Activated CD8-positive, alpha-beta T cell treated with anti-CD3 and anti-CD28 coated beads for 36 hours (primary cell): Measurements from ENCODE around the gene RGS16. TPM values are rescaled to one million over a fixed set of nuclear protein-coding genes. Genes with fewer than 3 reads are reported as not detected.

Experiments
- ATAC-seq: fragments of 200-7000 bp; cut with Tn5 transposase; one replicate; pipeline ENCODE4 v1.10.0; 2021; ENCODE audit warnings: mild to moderate bottlenecking, moderate library complexity
- CTCF ChIA-PET: fragments of 350-600 bp; sonication (Branson Sonifier 250); formaldehyde crosslinking; loops from one replicate; lab custom pipeline; 2021; ENCODE audit warnings: antibody characterized with exemption; lab: Charles Lee
- POLR2A ChIA-PET: fragments of 350-600 bp; sonication (Branson Sonifier 250); formaldehyde crosslinking; loops from one replicate; lab custom pipeline; 2021; ENCODE audit warnings: antibody characterized with exemption; lab: Charles Lee
- DNase-seq: peaks from one replicate; pipeline ENCODE4 v3.0.0-alpha.2; 2020
- H3K27ac Mint-ChIP-seq: one replicate; pipeline ENCODE4 v1.8.0; 2021; ENCODE audit warnings: mild to moderate bottlenecking, mixed read lengths
- H3K27me3 Mint-ChIP-seq: one replicate; pipeline ENCODE4 v1.8.0; 2021; ENCODE audit warnings: mixed read lengths
- H3K36me3 Mint-ChIP-seq: one replicate; pipeline ENCODE4 v1.8.0; 2021; ENCODE audit warnings: low read depth, mixed read lengths
- H3K4me1 Mint-ChIP-seq: one replicate; pipeline ENCODE4 v1.8.0; 2021; ENCODE audit warnings: low read depth, mixed read lengths
- H3K4me3 Mint-ChIP-seq: one replicate; pipeline ENCODE4 v1.8.0; 2021; ENCODE audit warnings: mild to moderate bottlenecking, moderate library complexity, mixed read lengths
- H3K9me3 Mint-ChIP-seq: one replicate; pipeline ENCODE4 v1.8.0; 2021; ENCODE audit warnings: mixed read lengths
- CTCF ChIP-seq: fragments of 200-600 bp; IDR thresholded peaks from one replicate; pipeline ENCODE4 v1.8.0; 2022; ENCODE audit warnings: antibody characterized with exemption, mild to moderate bottlenecking
- intact Hi-C: fragments of 100-400 bp; cut with micrococcal nuclease; formaldehyde crosslinking; loops from one replicate; pipeline ENCODE4 v1.10.0; 2022
- total RNA-seq, 2 experiments: library from RNA; stranded (reverse); gene quantifications; one replicate each; pipeline ENCODE4 v1.2.3, GENCODE V29; 2021

RGS16 gene
- total RNA-seq, 2 experiments from 2014 or later: 33.8 to 35.6 TPM

DNA sequence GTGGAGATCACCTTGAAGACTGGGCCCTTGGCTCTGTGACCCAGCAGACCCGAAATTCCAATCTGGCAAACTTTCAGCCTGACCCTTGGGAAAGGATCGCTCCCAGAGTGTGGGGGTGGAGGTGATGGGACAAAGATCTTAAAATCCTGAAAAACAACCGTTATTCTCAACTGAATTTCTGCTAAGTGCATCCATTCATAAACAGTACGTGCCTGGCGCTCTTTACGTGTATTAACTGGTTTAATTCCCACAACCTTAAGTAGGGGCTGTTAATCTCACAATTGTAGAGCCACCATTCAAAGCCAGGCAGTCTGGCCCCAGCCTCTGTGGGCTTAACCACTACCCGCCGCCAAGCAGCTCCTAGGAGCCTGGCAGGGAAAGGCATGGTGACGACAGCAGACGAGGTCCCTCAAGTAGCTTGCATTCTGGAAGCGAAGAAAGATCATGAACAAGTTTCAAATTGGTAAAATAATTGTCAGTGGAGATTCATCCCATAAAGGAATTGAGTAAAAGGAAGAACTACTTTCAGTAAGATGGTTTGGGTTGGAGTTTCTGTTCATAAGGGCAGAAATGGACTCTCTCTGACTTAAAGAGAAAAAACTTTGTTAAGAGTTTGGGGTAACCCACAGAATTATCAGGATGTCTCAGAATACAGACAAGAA lies 11.4 kb upstream of the RGS16 start:
- Mint-ChIP-seq H3K27me3 (peaks cover 40% of the 10 kb centered on the region), H3K36me3 (peaks cover 6% of the 10 kb centered on the region), H3K9me3 (peaks cover 2% of the 10 kb centered on the region), H3K4me1 (peaks cover 62% of the 10 kb centered on the region), H3K27ac (peak overlapping the region; percentile 89), H3K4me3 (peak overlapping the region; percentile 77)
- intact Hi-C loops: loop anchor here (1.0 to 5.0 kb wide), 2 partner anchors 14 to 97 kb away; no protein-coding TSS in a partner anchor
- POLR2A ChIA-PET: interaction anchor here (0.8 to 4.2 kb wide), 10 partner anchors 9 to 225 kb away, joined by 3 to 68 read pairs (median 4); partner anchors contain the start of genes DHX9 and RGS16
- peak; percentile 58 for ATAC-seq
- peak; percentile 78 for DNase-seq
- TF ChIP-seq CTCF: no peak
- CTCF ChIA-PET: interaction anchor here (1.4 to 7.5 kb wide), 8 partner anchors 9 to 171 kb away, joined by 5 to 53 read pairs (median 12); partner anchors contain the start of gene RGS16

- Mint-ChIP-seq H3K27me3 (peaks cover 45% of the 10 kb centered on the region), H3K36me3 (peaks cover 5% of the 10 kb centered on the region), H3K4me3 (peak overlapping the region; percentile 77), H3K4me1 (peaks cover 57% of the 10 kb centered on the region), H3K9me3 (no peaks in the 10 kb centered on the region), H3K27ac (peak overlapping the region; percentile 89)
- TF ChIP-seq CTCF: no peak
- peak; percentile 31 for ATAC-seq
- intact Hi-C loops: loop anchor here (5.0 kb wide), 1 partner anchor 97 kb away; no protein-coding TSS in a partner anchor
- ChIA-PET POLR2A (interaction anchor here (1.2 to 4.2 kb wide), 5 partner anchors 8 to 32 kb away, joined by 3 to 68 read pairs (median 25); partner anchors contain the start of gene RGS16), CTCF (interaction anchor here (1.4 to 7.5 kb wide), 9 partner anchors 9 to 172 kb away, joined by 5 to 53 read pairs (median 13); partner anchors contain the start of gene RGS16)
- peak; percentile 84 for DNase-seq
Measured at GRCh38 chr1:182614796-182615454, 10.7 kb upstream of the RGS16 start.

GRCh38 chr1:182611787-182612186 lies 7.6 kb upstream of the RGS16 start:
- peaks cover 57% of the 10 kb centered on the region for H3K4me1 Mint-ChIP-seq
- no peak for TF ChIP-seq CTCF
- ChIA-PET POLR2A (interaction anchor here (1.0 to 1.9 kb wide), 4 partner anchors 8 to 172 kb away, joined by 3 to 6 read pairs (median 4); partner anchors contain the start of gene RGS16), CTCF (interaction anchor here (1.1 to 7.5 kb wide), 5 partner anchors 11 to 176 kb away, joined by 5 to 53 read pairs (median 12); no protein-coding TSS in a partner anchor)
- peaks cover 2% of the 10 kb centered on the region for H3K36me3 Mint-ChIP-seq
- no peak for DNase-seq
- no peaks in the 10 kb centered on the region for H3K9me3 Mint-ChIP-seq
- no peak overlapping the region for H3K27ac Mint-ChIP-seq
- H3K27me3 Mint-ChIP-seq: peaks cover 57% of the 10 kb centered on the region
- intact Hi-C loops: no loop called here
- no peak overlapping the region for H3K4me3 Mint-ChIP-seq
- ATAC-seq: no peak

- ATAC-seq (no peak), DNase-seq (no peak)
- Mint-ChIP-seq H3K4me3 (no peak overlapping the region), H3K9me3 (no peaks in the 10 kb centered on the region), H3K27ac (no peak overlapping the region), H3K36me3 (peaks cover 2% of the 10 kb centered on the region), H3K27me3 (peaks cover 61% of the 10 kb centered on the region), H3K4me1 (peaks cover 56% of the 10 kb centered on the region)
- POLR2A ChIA-PET: interaction anchor here (1.9 kb wide), 1 partner anchor 172 kb away, joined by 5 read pairs; no protein-coding TSS in a partner anchor
- TF ChIP-seq CTCF: no peak
- intact Hi-C loops: no loop called here
- CTCF ChIA-PET: interaction anchor here (1.1 to 7.5 kb wide), 3 partner anchors 11 to 173 kb away, joined by 5 to 53 read pairs (median 12); no protein-coding TSS in a partner anchor
Measured at GRCh38 chr1:182611326-182611725, 7.1 kb upstream of the RGS16 start.
